Cortex of kidney (tissue), 1 donor: Measurements from ENCODE around the gene ARID1B.

ENCODE experiments used
- DNase-seq: peaks from one replicate; lab custom pipeline; 2025; lab: John Stamatoyannopoulos, UW

Gene ARID1B

GRCh38 chr6:157185986-157186385 lies 408.8 kb downstream of the ARID1B start:
- DNase-seq: no peak

GRCh38 chr6:157186785-157187181 lies 409.6 kb downstream of the ARID1B start:
- no peak for DNase-seq

GRCh38 chr6:157187182-157188083 lies 410.3 kb downstream of the ARID1B start:
- no peak for DNase-seq

GRCh38 chr6:157188213-157188612 lies 411.0 kb downstream of the ARID1B start:
- no peak for DNase-seq

- DNase-seq: no peak
Measured at GRCh38 chr6:157193443-157193996, 416.3 kb downstream of the ARID1B start.

GRCh38 chr6:157194110-157194509 lies 416.9 kb downstream of the ARID1B start:
- no peak for DNase-seq

- no peak for DNase-seq
Measured at GRCh38 chr6:157194643-157195042, 417.5 kb downstream of the ARID1B start.

- DNase-seq: no peak
Measured at GRCh38 chr6:157196391-157196790, 419.2 kb downstream of the ARID1B start.

- no peak for DNase-seq
Measured at GRCh38 chr6:157198425-157199279, 421.5 kb downstream of the ARID1B start.

GRCh38 chr6:157200117-157200516 lies 422.9 kb downstream of the ARID1B start:
- DNase-seq: no peak

- no peak for DNase-seq
Measured at GRCh38 chr6:157200611-157201010, 423.4 kb downstream of the ARID1B start.

- DNase-seq: no peak
Measured at GRCh38 chr6:157201083-157201482, 423.9 kb downstream of the ARID1B start.

- DNase-seq: no peak
Measured at GRCh38 chr6:157203312-157203744, 426.1 kb downstream of the ARID1B start.

GRCh38 chr6:157203764-157204163 lies 426.6 kb downstream of the ARID1B start:
- DNase-seq: no peak

GRCh38 chr6:157205473-157206358 lies 428.5 kb downstream of the ARID1B start:
- DNase-seq: no peak

- DNase-seq: no peak
Measured at GRCh38 chr6:157206359-157206815, 429.2 kb downstream of the ARID1B start.

- DNase-seq: no peak
Measured at GRCh38 chr6:157207521-157208076, 430.4 kb downstream of the ARID1B start.

- no peak for DNase-seq
Measured at GRCh38 chr6:157209865-157210530, 432.8 kb downstream of the ARID1B start.

- DNase-seq: no peak
Measured at GRCh38 chr6:157210954-157211353, 433.8 kb downstream of the ARID1B start.
